ENCODE results near the gene LARP4B.
A peak's percentile ranks its signal among the peaks of the same experiment; 100 is the strongest.

The LARP4B gene

DNA sequence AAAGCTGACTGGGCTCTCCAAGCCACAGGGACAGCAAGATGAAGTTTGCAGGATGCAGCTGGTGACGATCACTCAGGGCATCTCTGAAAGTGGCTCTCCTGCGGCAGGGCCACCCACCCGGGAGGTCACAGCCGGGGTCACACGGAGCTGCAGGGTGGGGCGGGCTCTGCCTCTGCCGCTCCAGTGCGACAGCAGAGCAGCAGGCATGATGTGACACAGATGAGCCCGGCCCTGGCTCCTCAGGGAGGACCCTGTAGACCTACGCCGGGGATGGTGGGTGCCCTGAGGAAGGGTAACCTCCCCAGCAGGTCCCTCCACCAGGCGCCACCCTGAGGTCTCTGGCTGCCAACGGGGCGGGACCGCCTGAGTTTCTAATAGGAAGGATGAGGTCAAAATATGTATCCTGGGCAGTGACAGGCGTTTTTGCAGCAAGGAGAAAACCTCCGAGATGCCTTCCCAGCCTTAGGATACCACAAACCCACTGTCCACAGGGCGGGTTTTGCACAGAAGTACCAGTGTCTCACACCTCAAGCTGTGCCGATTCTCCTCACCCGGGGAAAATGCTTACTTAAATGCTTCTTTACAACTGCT, 127.2 kb downstream of the LARP4B start:
- DNase-seq (ENCODE audit: low read depth): no peak
- no peak overlapping the region for H3K4me3 ChIP-seq (ENCODE audit: control insufficient read depth, low read depth, low read length)

DNA sequence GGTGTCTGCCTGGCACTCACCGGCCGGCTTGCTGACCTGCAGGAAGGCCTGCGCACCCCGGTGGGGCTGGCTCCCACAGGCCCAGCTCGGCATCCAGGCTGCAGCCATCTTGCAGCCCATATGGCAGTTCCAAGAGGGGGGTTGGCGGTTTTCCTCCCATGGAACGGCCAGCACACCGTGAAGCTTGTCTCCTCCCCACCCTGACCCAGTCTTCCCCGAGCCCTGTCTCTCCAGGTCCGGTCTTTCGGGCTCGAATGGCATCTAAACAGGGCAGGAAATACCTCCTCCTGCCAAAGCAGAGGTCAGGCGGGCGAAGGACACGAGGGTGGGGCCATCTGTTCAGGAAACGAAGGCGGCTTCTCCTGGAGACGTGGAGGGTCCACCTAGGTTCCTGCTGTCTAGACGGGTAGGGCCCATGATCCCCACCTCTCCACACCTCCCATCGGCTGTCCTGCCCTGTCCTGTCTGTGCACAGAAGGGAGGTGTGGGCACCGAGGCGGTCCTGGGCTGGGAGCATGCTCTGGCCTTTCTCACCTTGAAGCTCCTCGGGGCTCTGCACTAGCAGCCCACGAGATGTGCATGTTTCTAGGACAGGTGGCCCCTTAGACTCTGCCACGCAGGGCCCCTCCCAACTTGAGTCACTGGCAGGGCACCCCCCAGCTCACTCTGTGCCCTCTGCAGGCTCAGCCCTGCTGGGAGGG, 128.3 kb downstream of the LARP4B start:
- H3K4me3 ChIP-seq (ENCODE audit: control insufficient read depth, low read depth, low read length): no peak overlapping the region
- TF ChIP-seq, protein P1, sequence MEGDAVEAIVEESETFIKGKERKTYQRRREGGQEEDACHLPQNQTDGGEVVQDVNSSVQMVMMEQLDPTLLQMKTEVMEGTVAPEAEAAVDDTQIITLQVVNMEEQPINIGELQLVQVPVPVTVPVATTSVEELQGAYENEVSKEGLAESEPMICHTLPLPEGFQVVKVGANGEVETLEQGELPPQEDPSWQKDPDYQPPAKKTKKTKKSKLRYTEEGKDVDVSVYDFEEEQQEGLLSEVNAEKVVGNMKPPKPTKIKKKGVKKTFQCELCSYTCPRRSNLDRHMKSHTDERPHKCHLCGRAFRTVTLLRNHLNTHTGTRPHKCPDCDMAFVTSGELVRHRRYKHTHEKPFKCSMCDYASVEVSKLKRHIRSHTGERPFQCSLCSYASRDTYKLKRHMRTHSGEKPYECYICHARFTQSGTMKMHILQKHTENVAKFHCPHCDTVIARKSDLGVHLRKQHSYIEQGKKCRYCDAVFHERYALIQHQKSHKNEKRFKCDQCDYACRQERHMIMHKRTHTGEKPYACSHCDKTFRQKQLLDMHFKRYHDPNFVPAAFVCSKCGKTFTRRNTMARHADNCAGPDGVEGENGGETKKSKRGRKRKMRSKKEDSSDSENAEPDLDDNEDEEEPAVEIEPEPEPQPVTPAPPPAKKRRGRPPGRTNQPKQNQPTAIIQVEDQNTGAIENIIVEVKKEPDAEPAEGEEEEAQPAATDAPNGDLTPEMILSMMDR (IDR thresholded peaks at IDR 0.05; ENCODE audit: control insufficient read depth, insufficient read depth, low read depth, low read length, missing control alignments): no peak
- DNase-seq (ENCODE audit: low read depth): no peak

More for the DNA sequence above, 127.2 kb downstream of the LARP4B start:
- TF ChIP-seq, protein P1 (IDR thresholded peaks at IDR 0.05; ENCODE audit: control insufficient read depth, insufficient read depth, low read depth, low read length, missing control alignments): no peak

DNA sequence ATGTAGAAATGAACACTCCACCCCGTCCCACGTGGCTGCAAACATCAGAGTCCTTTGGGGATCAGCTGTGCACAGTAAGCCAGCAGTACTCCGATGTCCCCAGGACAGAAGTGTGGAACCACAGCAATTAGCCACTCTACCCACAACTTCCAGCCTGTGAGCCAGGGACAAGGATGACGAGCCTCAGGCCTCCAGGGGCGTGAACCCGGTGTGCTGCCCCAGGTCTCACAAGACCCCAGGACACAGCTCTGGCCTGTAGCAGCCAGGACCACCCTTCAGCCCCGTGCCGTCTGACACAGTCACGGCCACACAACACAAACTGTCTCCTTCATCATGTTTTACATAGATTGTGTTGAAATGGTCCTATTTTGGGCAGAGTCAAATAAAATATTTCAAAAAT, 129.0 kb downstream of the LARP4B start:
- no peak overlapping the region for H3K4me3 ChIP-seq (ENCODE audit: control insufficient read depth, low read depth, low read length)
- TF ChIP-seq, protein P1 (IDR thresholded peaks at IDR 0.05; ENCODE audit: control insufficient read depth, insufficient read depth, low read depth, low read length, missing control alignments): no peak
- DNase-seq (ENCODE audit: low read depth): no peak

DNA sequence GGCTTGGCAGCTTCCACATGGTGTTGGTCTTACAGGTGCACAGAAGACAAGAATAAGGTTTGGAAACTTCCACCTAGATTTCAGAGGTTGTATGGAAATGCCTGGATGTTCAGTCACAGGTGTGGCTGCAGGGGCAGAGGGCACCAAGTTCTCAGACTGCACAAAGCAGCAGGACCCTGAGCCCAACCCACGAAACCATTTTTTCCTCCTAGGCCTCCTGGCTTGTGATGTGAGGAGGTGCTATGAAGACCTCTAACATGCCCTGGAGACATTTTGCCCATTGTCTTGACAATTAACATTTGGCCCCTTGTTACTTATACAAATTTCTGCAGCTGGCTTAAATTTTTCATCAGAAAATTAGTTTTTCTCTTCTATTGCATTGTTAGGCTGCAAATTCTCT, 134.3 kb downstream of the LARP4B start:
- H3K4me3 ChIP-seq (ENCODE audit: control insufficient read depth, low read depth, low read length): no peak overlapping the region
- TF ChIP-seq, protein P1 (IDR thresholded peaks at IDR 0.05; ENCODE audit: control insufficient read depth, insufficient read depth, low read depth, low read length, missing control alignments): no peak
- DNase-seq (ENCODE audit: low read depth): no peak

DNA sequence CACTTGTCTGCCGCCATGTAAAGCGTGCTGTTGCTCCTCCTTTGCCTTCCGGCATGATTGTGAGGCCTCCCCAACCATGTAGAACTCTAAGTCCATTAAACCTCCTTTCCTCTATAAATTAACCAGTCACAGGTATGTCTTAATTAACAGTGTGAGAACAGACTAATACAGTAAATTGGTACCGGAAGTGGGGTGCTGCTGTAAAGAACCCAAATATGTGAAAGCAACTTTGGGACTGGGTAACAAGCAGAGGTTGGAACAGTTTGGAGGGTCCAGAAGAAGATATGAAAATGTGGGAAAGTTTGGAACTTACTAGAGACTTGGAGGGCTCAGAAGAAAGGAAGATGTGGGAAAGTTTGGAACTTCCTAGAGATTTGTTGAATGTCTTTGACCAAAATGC, 135.3 kb downstream of the LARP4B start:
- no peak for DNase-seq (ENCODE audit: low read depth)
- TF ChIP-seq, protein P1 (IDR thresholded peaks at IDR 0.05; ENCODE audit: control insufficient read depth, insufficient read depth, low read depth, low read length, missing control alignments): no peak
- H3K4me3 ChIP-seq (ENCODE audit: control insufficient read depth, low read depth, low read length): no peak overlapping the region

DNA sequence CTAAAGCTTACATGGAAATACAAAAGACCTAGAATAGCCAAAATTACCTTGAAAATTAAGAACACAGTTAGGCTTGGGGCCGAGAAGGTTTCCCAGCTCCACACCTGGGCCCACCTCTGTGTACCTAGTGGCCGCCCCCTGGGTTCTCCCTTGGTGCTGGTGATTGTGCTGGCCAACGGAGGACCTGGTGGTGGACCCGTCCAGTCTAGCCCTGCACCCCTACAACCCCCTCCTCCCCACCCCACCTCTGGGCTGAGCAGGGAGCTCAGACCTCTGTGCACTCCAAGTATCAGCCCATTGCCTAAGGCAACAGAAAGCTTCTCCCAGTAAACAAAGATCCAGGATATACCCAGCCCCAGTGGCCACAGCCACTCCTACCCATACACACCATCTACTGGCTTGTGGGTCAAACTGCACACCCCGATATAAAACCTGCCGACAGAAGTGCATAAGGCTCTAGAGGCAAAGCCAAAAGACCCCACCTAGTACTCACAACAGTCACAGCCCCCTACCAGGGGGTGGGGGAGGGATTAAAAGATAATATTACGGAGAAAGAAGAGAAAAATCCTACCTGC, 137.0 kb downstream of the LARP4B start:
- no peak for DNase-seq (ENCODE audit: low read depth)
- H3K4me3 ChIP-seq (ENCODE audit: control insufficient read depth, low read depth, low read length): no peak overlapping the region
- TF ChIP-seq, protein P1 (IDR thresholded peaks at IDR 0.05; ENCODE audit: control insufficient read depth, insufficient read depth, low read depth, low read length, missing control alignments): peak; percentile 57

Data from AG09309 (cell line).